Sigmoid colon (tissue), 4 donors: ENCODE measurements around the gene TLL2.

Experiments
- EP300 ChIP-seq, 4 donors: sonication (generic); formaldehyde crosslinking; IDR thresholded peaks; one replicate each; pipeline ENCODE4 v1.6.1; 2017; ENCODE audit warnings: antibody characterized with exemption in 4 of 4
- POLR2A ChIP-seq, 2 donors: fragments of 450-650 bp; IDR thresholded peaks; one replicate each; pipeline ENCODE4 v1.6.1; 2016; ENCODE audit warnings: antibody characterized with exemption in 2 of 2, mild to moderate bottlenecking in 2 of 2, moderate library complexity in 2 of 2
- POLR2AphosphoS5 ChIP-seq, 4 donors: sonication (generic); formaldehyde crosslinking; IDR thresholded peaks; one replicate each; pipeline ENCODE4 v1.6.1; 2017; ENCODE audit warnings: antibody characterized with exemption in 4 of 4

DNA sequence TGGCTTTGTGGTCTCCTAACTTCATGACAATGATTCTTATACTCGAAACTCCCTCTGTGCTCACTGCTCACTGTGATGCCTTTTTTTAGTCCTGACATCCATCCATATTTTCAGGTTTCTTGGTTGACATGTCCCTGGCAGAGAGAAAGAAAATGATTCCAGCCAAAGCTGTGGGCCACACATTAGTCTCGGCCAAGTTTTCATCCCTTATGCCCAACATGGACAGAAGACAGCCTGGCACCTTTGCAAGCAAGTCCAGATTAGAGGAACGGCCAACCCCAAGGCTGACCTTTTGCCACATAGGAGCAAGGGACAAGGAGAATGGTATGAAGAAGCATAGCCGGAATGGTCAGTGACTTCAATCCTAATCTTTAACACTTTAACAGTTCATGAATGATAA, 146.3 kb downstream of the TLL2 start:
- no peak for TF ChIP-seq POLR2A (IDR thresholded peaks at IDR 0.05)
- no peak for TF ChIP-seq EP300 (IDR thresholded peaks at IDR 0.05)
- TF ChIP-seq POLR2AphosphoS5 (IDR thresholded peaks at IDR 0.05): no peak
